Astrocyte (in vitro differentiated cells and primary cell): ENCODE results near the gene LMOD3.

Source experiments
- CTCF ChIP-seq: IDR thresholded peaks from 2 replicates; pipeline ENCODE4 v1.5.1; 2011; ENCODE audit warnings: low read depth, mild to moderate bottlenecking, inconsistent platforms, low read length, moderate library complexity; ENCODE audit not compliant: insufficient read depth
- EZH2 ChIP-seq: IDR thresholded peaks from 2 replicates; pipeline ENCODE4 v1.6.1; 2012; ENCODE audit warnings: mild to moderate bottlenecking, low read length, inconsistent platforms; ENCODE audit not compliant: insufficient read depth

GRCh38 chr3:69165744-69166143 lies 43.3 kb upstream of the LMOD3 start:
- no peak for TF ChIP-seq CTCF
- no peak for TF ChIP-seq EZH2
